H9 (cell line): ENCODE data around the gene ZBTB45. TPM values are rescaled to one million over a fixed set of nuclear protein-coding genes. Genes with fewer than 3 reads are reported as not detected.

ENCODE experiments used
- DNase-seq: peaks from one replicate; pipeline ENCODE4 v3.0.0-alpha.2; 2017
- H2AFZ ChIP-seq: one replicate; pipeline ENCODE4 v1.6.1; 2013; ENCODE audit warnings: mild to moderate bottlenecking, low read length, control low read depth, moderate library complexity
- H2AK5ac ChIP-seq: 2 replicates; pipeline ENCODE4 v1.6.1; 2013; ENCODE audit warnings: low read length, control low read depth, mixed read lengths; ENCODE audit not compliant: insufficient read length
- H2BK120ac ChIP-seq: one replicate; pipeline ENCODE4 v1.6.1; 2013; ENCODE audit warnings: low read depth, mild to moderate bottlenecking, low read length, control low read depth, inconsistent platforms; ENCODE audit not compliant: poor library complexity, severe bottlenecking
- H2BK12ac ChIP-seq: 2 replicates; pipeline ENCODE4 v1.6.1; 2013; ENCODE audit warnings: low read length, control low read depth, mixed read lengths, low read depth; ENCODE audit not compliant: insufficient read length
- H2BK15ac ChIP-seq: 2 replicates; pipeline ENCODE4 v1.6.1; 2013; ENCODE audit warnings: low read depth, low read length, control low read depth
- H2BK20ac ChIP-seq: one replicate; pipeline ENCODE4 v1.6.1; 2013; ENCODE audit warnings: low read depth, mild to moderate bottlenecking, low read length, control low read depth, inconsistent platforms; ENCODE audit not compliant: poor library complexity, severe bottlenecking
- H2BK5ac ChIP-seq: 2 replicates; pipeline ENCODE4 v1.6.1; 2013; ENCODE audit warnings: low read length, control low read depth, mixed read lengths; ENCODE audit not compliant: insufficient read length
- H3K14ac ChIP-seq: 2 replicates; pipeline ENCODE4 v1.6.1; 2013; ENCODE audit warnings: low read length, control low read depth; ENCODE audit not compliant: insufficient read depth
- H3K18ac ChIP-seq: 2 replicates; pipeline ENCODE4 v1.6.1; 2013; ENCODE audit warnings: low read depth, mild to moderate bottlenecking, mixed read lengths, low read length, control low read depth; ENCODE audit not compliant: insufficient read length
- H3K23ac ChIP-seq: 2 replicates; pipeline ENCODE4 v1.6.1; 2013; ENCODE audit warnings: low read length, control low read depth, mixed read lengths, low read depth; ENCODE audit not compliant: insufficient read length
- H3K23me2 ChIP-seq: 2 replicates; pipeline ENCODE4 v1.6.1; 2013; ENCODE audit warnings: low read depth, mild to moderate bottlenecking, mixed read lengths, low read length, control low read depth; ENCODE audit not compliant: insufficient read length, poor library complexity, severe bottlenecking
- H3K27ac ChIP-seq: 2 replicates; pipeline ENCODE4 v1.5.1; 2013; ENCODE audit warnings: low read length, control low read depth, mixed read lengths, low read depth; ENCODE audit not compliant: insufficient read length
- H3K27me3 ChIP-seq: 2 replicates; pipeline ENCODE4 v1.6.1; 2013; ENCODE audit warnings: low read length, control low read depth, inconsistent platforms; ENCODE audit not compliant: insufficient read depth
- H3K4ac ChIP-seq: 2 replicates; pipeline ENCODE4 v1.6.1; 2013; ENCODE audit warnings: low read depth, mild to moderate bottlenecking, control low read depth, inconsistent platforms, low read length, moderate library complexity
- H3K4me1 ChIP-seq: 2 replicates; pipeline ENCODE4 v1.6.1; 2013; ENCODE audit warnings: low read length, control low read depth, inconsistent platforms; ENCODE audit not compliant: insufficient read depth
- H3K4me2 ChIP-seq: 2 replicates; pipeline ENCODE4 v1.6.1; 2013; ENCODE audit warnings: low read length, control low read depth, mixed read lengths; ENCODE audit not compliant: insufficient read length, insufficient read depth
- H3K56ac ChIP-seq: 2 replicates; pipeline ENCODE4 v1.6.1; 2013; ENCODE audit warnings: low read depth, mild to moderate bottlenecking, mixed read lengths, low read length, control low read depth; ENCODE audit not compliant: insufficient read length
- H3K79me1 ChIP-seq: 2 replicates; pipeline ENCODE4 v1.6.1; 2013; ENCODE audit warnings: low read depth, mild to moderate bottlenecking, moderate library complexity, low read length, control low read depth, inconsistent platforms; ENCODE audit not compliant: insufficient read depth, poor library complexity, severe bottlenecking
- H3K79me2 ChIP-seq: 2 replicates; pipeline ENCODE4 v1.6.1; 2013; ENCODE audit warnings: low read length, control low read depth, inconsistent platforms; ENCODE audit not compliant: insufficient read depth
- H3K9ac ChIP-seq: 2 replicates; pipeline ENCODE4 v1.6.1; 2013; ENCODE audit warnings: low read length, control low read depth, mixed read lengths; ENCODE audit not compliant: insufficient read length; ENCODE audit errors: extremely low read depth
- H3K9me3 ChIP-seq: one replicate; pipeline ENCODE4 v1.6.1; 2013; ENCODE audit warnings: low read depth, low read length, inconsistent platforms; ENCODE audit not compliant: control insufficient read depth
- H3T11ph ChIP-seq: one replicate; pipeline ENCODE4 v1.6.1; 2013; ENCODE audit warnings: mild to moderate bottlenecking, low read length, control low read depth, inconsistent platforms
- H4K20me1 ChIP-seq: one replicate; pipeline ENCODE4 v1.6.1; 2013; ENCODE audit not compliant: control insufficient read depth, insufficient read length, insufficient read depth
- H4K5ac ChIP-seq: 2 replicates; pipeline ENCODE4 v1.6.1; 2013; ENCODE audit warnings: low read depth, mild to moderate bottlenecking, mixed read lengths, low read length, control low read depth; ENCODE audit not compliant: insufficient read length
- H4K8ac ChIP-seq: replicated peaks from 2 replicates; pipeline ENCODE4 v1.6.1; 2013; ENCODE audit warnings: low read length, control low read depth, mixed read lengths, low read depth; ENCODE audit not compliant: insufficient read length
- H4K91ac ChIP-seq: 2 replicates; pipeline ENCODE4 v1.6.1; 2013; ENCODE audit warnings: low read depth, mild to moderate bottlenecking, moderate library complexity, mixed read lengths, low read length, control low read depth; ENCODE audit not compliant: insufficient read length
- H3K27ac Mint-ChIP-seq, 3 experiments: 2 replicates in 2 of 3; 3 replicates in 1 of 3; pipeline ENCODE4 v1.8.0; 2020 to 2021; ENCODE audit warnings: mixed read lengths in 3 of 3, mild to moderate bottlenecking in 1 of 3, moderate library complexity in 1 of 3
- H3K27me3 Mint-ChIP-seq: 2 replicates; pipeline ENCODE4 v1.8.0; 2021; ENCODE audit warnings: low read depth, mild to moderate bottlenecking, moderate library complexity, mixed read lengths
- H3K36me3 Mint-ChIP-seq, 3 experiments: 2 replicates in 2 of 3; 3 replicates in 1 of 3; pipeline ENCODE4 v1.8.0; 2020 to 2021; ENCODE audit warnings: low read depth in 3 of 3, mixed read lengths in 3 of 3; ENCODE audit not compliant: insufficient read depth in 1 of 3
- H3K4me1 Mint-ChIP-seq, 2 experiments: 2 replicates each; pipeline ENCODE4 v1.8.0; 2020; ENCODE audit warnings: mixed read lengths in 2 of 2
- H3K4me3 Mint-ChIP-seq, 2 experiments: 2 replicates in 1 of 2; 3 replicates in 1 of 2; pipeline ENCODE4 v1.8.0; 2020 to 2021; ENCODE audit warnings: mild to moderate bottlenecking in 2 of 2, mixed read lengths in 2 of 2, moderate library complexity in 1 of 2
- H3K9me3 Mint-ChIP-seq, 2 experiments: 2 replicates in 1 of 2; 3 replicates in 1 of 2; pipeline ENCODE4 v1.8.0; 2020; ENCODE audit warnings: mild to moderate bottlenecking in 2 of 2, mixed read lengths in 2 of 2, moderate library complexity in 1 of 2
- total RNA-seq: library from RNA; stranded (reverse); gene quantifications from 2 replicates; pipeline ENCODE4 v1.2.1, GENCODE V29; 2021
- TF ChIP-seq, protein P1 (sequence below): fragments of 200-600 bp; sonication (generic); conservative IDR thresholded peaks from 3 replicates; pipeline ENCODE4 v1.8.0; 2021; ENCODE audit warnings: antibody characterized with exemption, mild to moderate bottlenecking

ZBTB45 gene
- total RNA-seq, 1 experiment from 2014 or later = 18.7 TPM

DNA sequence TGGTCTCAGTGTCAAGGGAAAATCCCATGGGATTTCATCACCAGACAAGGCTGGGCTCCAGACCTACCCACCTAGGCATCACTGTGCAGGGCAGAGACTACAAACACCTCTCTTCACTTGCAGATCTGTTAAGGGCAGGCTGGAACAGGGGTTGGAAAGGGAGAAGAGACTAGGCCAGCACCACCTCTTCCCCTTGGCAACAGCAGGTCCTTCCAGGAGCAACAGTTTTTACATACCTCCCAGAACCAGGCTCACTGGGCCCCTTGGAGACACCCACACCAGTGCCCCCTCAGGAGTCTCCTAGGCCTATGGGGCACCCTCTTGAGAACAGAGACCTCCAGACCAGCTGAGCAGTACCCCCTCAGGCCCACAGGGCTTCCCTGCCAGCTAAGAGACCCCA, 41.3 kb upstream of the ZBTB45 start:
- H4K8ac ChIP-seq = no peak overlapping the region
- no peak overlapping the region for H2BK15ac ChIP-seq
- no peak overlapping the region for H3K27ac ChIP-seq
- Mint-ChIP-seq H3K27me3 (no peaks in the 10 kb centered on the region; the same call in 1 of the 2 replicates), H3K4me3 (peak overlapping the region; percentile 96; a peak in 3 of 5 replicates), H3K4me1 (peaks cover 9 to 28% of the 10 kb centered on the region in 2 experiments), H3K9me3 (no peaks in the 10 kb centered on the region; a peak in 1 of 5 replicates), H3K27ac (no peak overlapping the region), H3K36me3 (peaks cover 15 to 32% (median 25%) of the 10 kb centered on the region in 3 experiments; a peak in 6 of 7 replicates)
- H2BK12ac ChIP-seq = no peak overlapping the region
- H2BK5ac ChIP-seq = no peak overlapping the region
- H3K18ac ChIP-seq = no peak overlapping the region
- no peak overlapping the region for H3K4me2 ChIP-seq
- peaks cover 8% of the 10 kb centered on the region; the same call in 1 of the 2 replicates for H3K79me2 ChIP-seq
- no peak overlapping the region for H3K9ac ChIP-seq
- no peak overlapping the region for H3K56ac ChIP-seq
- H4K91ac ChIP-seq = no peak overlapping the region
- DNase-seq = no peak
- no peak overlapping the region for H2AK5ac ChIP-seq
- H3K4ac ChIP-seq = no peak overlapping the region
- peaks cover 4% of the 10 kb centered on the region for H3K23me2 ChIP-seq
- no peak overlapping the region for H2BK20ac ChIP-seq
- H4K5ac ChIP-seq = no peak overlapping the region
- H2BK120ac ChIP-seq = no peak overlapping the region
- no peak overlapping the region for H3K23ac ChIP-seq
- no peaks in the 10 kb centered on the region for H4K20me1 ChIP-seq
- no peaks in the 10 kb centered on the region for H3K79me1 ChIP-seq
- no peaks in the 10 kb centered on the region for H3K27me3 ChIP-seq
- H3T11ph ChIP-seq = no peak overlapping the region
- H3K9me3 ChIP-seq = no peaks in the 10 kb centered on the region
- no peak overlapping the region for H3K14ac ChIP-seq
- no peak overlapping the region for H2AFZ ChIP-seq
- TF ChIP-seq, protein P1, sequence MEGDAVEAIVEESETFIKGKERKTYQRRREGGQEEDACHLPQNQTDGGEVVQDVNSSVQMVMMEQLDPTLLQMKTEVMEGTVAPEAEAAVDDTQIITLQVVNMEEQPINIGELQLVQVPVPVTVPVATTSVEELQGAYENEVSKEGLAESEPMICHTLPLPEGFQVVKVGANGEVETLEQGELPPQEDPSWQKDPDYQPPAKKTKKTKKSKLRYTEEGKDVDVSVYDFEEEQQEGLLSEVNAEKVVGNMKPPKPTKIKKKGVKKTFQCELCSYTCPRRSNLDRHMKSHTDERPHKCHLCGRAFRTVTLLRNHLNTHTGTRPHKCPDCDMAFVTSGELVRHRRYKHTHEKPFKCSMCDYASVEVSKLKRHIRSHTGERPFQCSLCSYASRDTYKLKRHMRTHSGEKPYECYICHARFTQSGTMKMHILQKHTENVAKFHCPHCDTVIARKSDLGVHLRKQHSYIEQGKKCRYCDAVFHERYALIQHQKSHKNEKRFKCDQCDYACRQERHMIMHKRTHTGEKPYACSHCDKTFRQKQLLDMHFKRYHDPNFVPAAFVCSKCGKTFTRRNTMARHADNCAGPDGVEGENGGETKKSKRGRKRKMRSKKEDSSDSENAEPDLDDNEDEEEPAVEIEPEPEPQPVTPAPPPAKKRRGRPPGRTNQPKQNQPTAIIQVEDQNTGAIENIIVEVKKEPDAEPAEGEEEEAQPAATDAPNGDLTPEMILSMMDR = no peak
- no peaks in the 10 kb centered on the region for H3K4me1 ChIP-seq
